Measurements from ENCODE around the gene SSX5. TPM values are rescaled to one million over a fixed set of nuclear protein-coding genes. Genes with fewer than 3 reads are reported as not detected.
"Not testable (repeated sequence)": the region's sequence is repeated elsewhere in the genome, so short reads cannot be mapped to it uniquely, and the experiment has no call there.

Gene SSX5
- total RNA-seq, 4 donors from 2014 or later: not detected

DNA sequence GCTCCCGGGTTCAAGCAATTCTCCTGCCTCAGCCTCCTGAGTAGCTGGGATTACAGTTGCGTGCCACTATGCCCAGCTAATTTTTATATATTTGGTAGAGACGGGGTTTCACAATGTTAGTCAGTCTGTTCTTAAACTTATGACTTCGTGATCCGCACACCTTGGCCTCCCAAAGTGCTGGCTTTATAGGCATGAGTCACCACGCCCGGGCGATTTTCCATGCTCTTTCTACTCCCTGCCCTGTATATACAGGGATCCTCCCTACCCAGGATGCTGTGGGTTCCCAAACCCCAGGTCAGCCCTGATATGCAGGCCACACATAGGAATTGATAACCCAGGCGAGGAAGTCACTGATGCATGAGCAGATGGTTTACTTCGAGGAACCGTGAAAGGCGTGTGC is 31.4 kb downstream of the SSX5 start:
- no peak overlapping the region for H3K27ac ChIP-seq
- no peak overlapping the region for H3K4me3 ChIP-seq (replicated peaks in 1 of 3)
- no peak for TF ChIP-seq POLR2A (IDR thresholded peaks at IDR 0.05)
- TF ChIP-seq, protein P1, sequence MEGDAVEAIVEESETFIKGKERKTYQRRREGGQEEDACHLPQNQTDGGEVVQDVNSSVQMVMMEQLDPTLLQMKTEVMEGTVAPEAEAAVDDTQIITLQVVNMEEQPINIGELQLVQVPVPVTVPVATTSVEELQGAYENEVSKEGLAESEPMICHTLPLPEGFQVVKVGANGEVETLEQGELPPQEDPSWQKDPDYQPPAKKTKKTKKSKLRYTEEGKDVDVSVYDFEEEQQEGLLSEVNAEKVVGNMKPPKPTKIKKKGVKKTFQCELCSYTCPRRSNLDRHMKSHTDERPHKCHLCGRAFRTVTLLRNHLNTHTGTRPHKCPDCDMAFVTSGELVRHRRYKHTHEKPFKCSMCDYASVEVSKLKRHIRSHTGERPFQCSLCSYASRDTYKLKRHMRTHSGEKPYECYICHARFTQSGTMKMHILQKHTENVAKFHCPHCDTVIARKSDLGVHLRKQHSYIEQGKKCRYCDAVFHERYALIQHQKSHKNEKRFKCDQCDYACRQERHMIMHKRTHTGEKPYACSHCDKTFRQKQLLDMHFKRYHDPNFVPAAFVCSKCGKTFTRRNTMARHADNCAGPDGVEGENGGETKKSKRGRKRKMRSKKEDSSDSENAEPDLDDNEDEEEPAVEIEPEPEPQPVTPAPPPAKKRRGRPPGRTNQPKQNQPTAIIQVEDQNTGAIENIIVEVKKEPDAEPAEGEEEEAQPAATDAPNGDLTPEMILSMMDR (IDR thresholded peaks at IDR 0.05): no peak
- no peaks in the 10 kb centered on the region for H3K9me3 ChIP-seq
- 93% methylated on average over 10 to 12 of the region's 12 CpGs for WGBS, 2 donors
- H3K36me3 ChIP-seq: no peaks in the 10 kb centered on the region
- no peaks in the 10 kb centered on the region for H3K4me1 ChIP-seq
- no peaks in the 10 kb centered on the region for H3K27me3 ChIP-seq
- intact Hi-C loops (cut with DNase I): no loop called here
- DNase-seq: no peak

DNA sequence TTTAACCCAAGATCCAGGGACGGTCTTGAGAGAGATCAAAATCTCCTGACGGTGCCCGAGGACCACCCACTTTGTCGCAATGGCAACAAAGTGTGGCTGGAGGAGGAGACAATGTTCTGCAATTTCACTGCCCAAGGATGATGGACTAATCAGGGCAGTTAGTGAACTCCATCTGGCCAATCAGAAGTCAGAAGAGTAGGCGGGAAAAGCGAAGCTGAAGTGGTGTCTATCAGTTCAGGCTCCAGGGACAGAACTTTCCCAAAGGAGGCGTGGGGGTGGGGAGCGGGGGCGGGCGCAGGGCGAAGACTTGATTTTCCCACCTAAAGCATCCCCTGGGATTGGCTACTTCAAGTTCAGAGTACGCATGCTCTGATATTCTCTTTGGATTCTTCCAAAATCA is 40.6 kb downstream of the SSX5 start:
- DNase-seq: no peak
- Histone ChIP-seq H3K4me1 (peaks cover 0 to 12% of the 10 kb centered on the region in 2 donors), H3K27me3 (no peaks in the 10 kb centered on the region), H3K4me3 (replicated peaks in 1 of 3) (no peak overlapping the region), H3K27ac (no peak overlapping the region), H3K36me3 (no peaks in the 10 kb centered on the region), H3K9me3 (no peaks in the 10 kb centered on the region)
- no peak for TF ChIP-seq POLR2A (IDR thresholded peaks at IDR 0.05)
- TF ChIP-seq, protein P1 (IDR thresholded peaks at IDR 0.05): no peak
- intact Hi-C loops (cut with DNase I): no loop called here
- 81 to 95% methylated on average over 12 of the region's 12 CpGs for WGBS, 2 donors

DNA sequence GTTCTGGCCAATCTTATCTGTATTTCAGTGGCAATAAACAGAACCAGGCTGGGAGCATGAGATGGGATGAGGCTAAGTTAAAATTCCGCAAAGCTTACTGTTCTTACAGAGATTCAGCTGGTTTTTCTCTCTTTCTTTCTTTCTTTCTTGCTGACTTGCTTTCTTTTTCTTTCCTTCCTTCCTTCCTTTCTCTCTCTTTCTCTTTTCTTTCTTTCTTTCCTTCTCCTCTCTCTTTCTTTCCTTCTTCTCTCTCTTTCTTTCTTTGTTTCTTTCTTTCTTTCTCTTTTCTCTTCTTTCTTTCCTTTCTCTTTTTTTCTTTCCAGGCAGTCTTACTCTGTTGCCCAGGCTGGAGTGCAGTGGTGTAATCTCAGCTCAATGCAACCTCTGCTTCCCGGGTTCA is 41.8 kb downstream of the SSX5 start:
- Histone ChIP-seq H3K27ac (no peak overlapping the region), H3K27me3 (no peaks in the 10 kb centered on the region), H3K4me3 (replicated peaks in 1 of 3) (no peak overlapping the region), H3K36me3 (no peaks in the 10 kb centered on the region), H3K4me1 (peaks cover 0 to 12% of the 10 kb centered on the region in 2 donors), H3K9me3 (no peaks in the 10 kb centered on the region)
- no peak for TF ChIP-seq POLR2A (IDR thresholded peaks at IDR 0.05)
- TF ChIP-seq, protein P1 (IDR thresholded peaks at IDR 0.05): no peak
- WGBS, 2 donors: 92 to 97% methylated on average over 2 of the region's 2 CpGs
- intact Hi-C loops (cut with DNase I): no loop called here
- no peak for DNase-seq

DNA sequence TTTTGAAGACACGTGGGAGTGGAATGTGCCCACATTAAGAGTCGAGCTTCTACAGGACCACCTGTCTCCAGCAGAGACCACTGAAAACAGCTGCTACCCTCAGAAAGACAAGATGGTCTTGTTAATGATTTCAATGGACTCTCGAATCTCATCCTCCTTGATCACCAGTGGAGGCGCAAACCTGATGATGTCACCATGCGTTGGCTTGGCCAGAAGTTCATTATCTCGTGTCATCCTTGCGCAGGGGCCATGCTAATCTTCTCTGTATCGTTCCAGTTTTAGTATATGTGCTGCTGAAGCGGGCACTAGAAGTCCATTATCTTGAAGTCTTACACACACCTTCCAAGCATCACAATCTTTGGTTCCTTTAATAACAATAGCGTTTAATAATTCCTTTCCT is 42.8 kb downstream of the SSX5 start:
- Histone ChIP-seq H3K4me1 (peaks cover 0 to 11% of the 10 kb centered on the region in 2 donors), H3K27ac (no peak overlapping the region), H3K27me3 (no peaks in the 10 kb centered on the region), H3K9me3 (no peaks in the 10 kb centered on the region), H3K36me3 (no peaks in the 10 kb centered on the region), H3K4me3 (replicated peaks in 1 of 3) (no peak overlapping the region)
- DNase-seq: no peak
- intact Hi-C loops (cut with DNase I): no loop called here
- WGBS, 2 donors: 90 to 94% methylated on average over 10 of the region's 10 CpGs
- TF ChIP-seq, protein P1 (IDR thresholded peaks at IDR 0.05): no peak
- no peak for TF ChIP-seq POLR2A (IDR thresholded peaks at IDR 0.05)

DNA sequence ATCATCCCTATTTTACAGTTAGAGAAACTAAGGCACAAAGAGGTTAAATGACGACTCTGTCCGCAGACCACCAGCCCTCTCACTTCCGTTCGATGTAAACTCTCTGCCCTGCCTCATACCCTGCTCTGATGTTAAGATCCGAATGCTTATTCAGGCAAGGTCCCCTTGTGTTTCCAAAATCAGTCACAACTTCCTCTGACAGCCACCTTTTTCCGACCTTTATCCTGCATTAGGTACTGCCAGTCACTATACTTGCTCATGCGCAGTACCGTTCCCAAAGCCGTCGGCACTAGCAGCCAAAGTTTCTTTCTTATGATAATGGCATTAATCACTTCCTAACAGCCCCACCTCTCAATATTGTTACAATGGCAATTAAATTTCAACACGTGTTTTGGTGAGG is 53.9 kb downstream of the SSX5 start:
- DNase-seq; H3K27ac ChIP-seq; H3K4me3 ChIP-seq (replicated peaks in 1 of 3); H3K36me3 ChIP-seq; H3K27me3 ChIP-seq; H3K4me1 ChIP-seq; H3K9me3 ChIP-seq; intact Hi-C loops (cut with DNase I): not testable (repeated sequence)
- 63 to 80% methylated on average over 11 of the region's 11 CpGs for WGBS, 2 donors

DNA sequence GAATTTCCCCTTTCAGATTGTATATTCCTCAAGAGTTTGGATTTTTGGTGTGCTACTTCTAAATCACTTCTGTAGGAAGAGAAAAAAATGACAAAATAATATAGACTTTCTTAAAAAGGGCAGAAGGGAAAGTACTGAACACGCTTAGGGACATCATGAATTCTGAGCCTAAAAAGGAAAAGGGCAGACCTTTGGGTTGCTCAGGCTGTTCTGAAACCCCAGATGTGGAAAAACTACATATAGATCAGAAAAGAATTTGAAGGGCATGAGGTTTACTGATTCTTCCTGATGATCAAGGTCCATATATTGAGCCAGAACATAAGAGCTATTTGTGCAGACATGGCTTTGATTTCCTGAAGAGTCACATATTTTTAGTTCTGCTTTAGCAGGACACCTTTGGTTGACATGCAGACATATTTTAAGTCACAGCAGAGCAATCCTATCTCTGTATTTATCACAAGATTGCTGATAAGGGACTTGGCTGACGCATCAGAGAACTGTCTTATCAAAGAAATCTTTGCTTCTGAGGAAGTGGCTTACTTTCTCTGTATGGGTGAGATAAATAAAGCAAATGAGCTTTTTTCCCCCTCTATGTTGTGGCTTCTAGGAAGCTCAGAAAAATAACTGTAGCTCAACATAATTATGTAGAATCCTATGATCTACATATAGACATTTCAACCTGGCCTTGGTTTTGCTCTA is 54.6 kb downstream of the SSX5 start:
- H3K36me3 ChIP-seq; H3K27me3 ChIP-seq; H3K4me3 ChIP-seq (replicated peaks in 1 of 3); H3K27ac ChIP-seq; H3K4me1 ChIP-seq; intact Hi-C loops (cut with DNase I); DNase-seq; H3K9me3 ChIP-seq: not testable (repeated sequence)
- no CpG with 5 or more reads among the region's 2 CpGs for WGBS, 2 donors

DNA sequence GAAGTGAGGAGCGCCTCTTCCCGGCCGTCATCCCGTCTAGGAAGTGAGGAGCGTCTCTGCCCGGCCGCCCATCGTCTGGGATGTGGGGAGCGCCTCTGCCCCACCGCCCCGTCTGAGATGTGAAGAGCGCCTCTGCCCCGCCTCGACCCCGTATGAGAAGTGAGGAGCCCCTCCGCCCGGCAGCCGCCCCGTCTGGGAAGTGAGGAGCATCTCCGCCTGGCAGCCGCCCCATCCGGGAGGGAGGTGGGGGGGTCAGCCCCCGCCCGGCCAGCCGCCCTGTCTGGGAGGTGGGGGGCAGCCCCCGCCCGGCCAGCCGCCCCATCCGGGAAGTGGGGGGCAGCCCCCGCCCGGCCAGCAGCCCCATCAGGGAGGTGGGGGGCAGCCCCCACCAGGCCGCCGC is 57.5 kb downstream of the SSX5 start:
- H3K9me3 ChIP-seq; H3K36me3 ChIP-seq; intact Hi-C loops (cut with DNase I); H3K4me1 ChIP-seq; H3K27ac ChIP-seq; H3K4me3 ChIP-seq (replicated peaks in 1 of 3); H3K27me3 ChIP-seq; DNase-seq: not testable (repeated sequence)
- WGBS, 2 donors: 90% methylated on average over 2 of the region's 33 CpGs; no CpG with 5 or more reads in 1 of the 2 donors

All from thyroid gland (tissue), 4 donors.